ENCODE measurements around the gene RAI2.

RAI2 gene

GRCh38 chrX:17860811-17861488, at the start of gene RAI2:
Gene RAI2 (minus strand): TSS chrX:17861298. CDS start chrX:17802010, 59,288 bp downstream.
- DNase-seq (ENCODE audit: low read depth in 2 of 2), result no peak

- DNase-seq (ENCODE audit: low read depth in 2 of 2), result no peak
Observed at GRCh38 chrX:17888421-17888820, 27.3 kb upstream of the RAI2 start.

- no peak for DNase-seq (ENCODE audit: low read depth in 2 of 2)
Observed at GRCh38 chrX:17882680-17883079, 21.6 kb upstream of the RAI2 start.

GRCh38 chrX:17878028-17878670, 17.1 kb upstream of the RAI2 start:
- no peak for DNase-seq (ENCODE audit: low read depth in 2 of 2)

GRCh38 chrX:17876135-17876534, 15.0 kb upstream of the RAI2 start:
- DNase-seq (ENCODE audit: low read depth in 2 of 2), result no peak

GRCh38 chrX:17869580-17869979, 8.5 kb upstream of the RAI2 start:
- no peak for DNase-seq (ENCODE audit: low read depth in 2 of 2)

GRCh38 chrX:17861489-17862011, 452 bp upstream of the RAI2 start:
- no peak for DNase-seq (ENCODE audit: low read depth in 2 of 2)

- DNase-seq (ENCODE audit: low read depth in 2 of 2), result no peak
Observed at GRCh38 chrX:17860179-17860780, 818 bp downstream of the RAI2 start.

- no peak for DNase-seq (ENCODE audit: low read depth in 2 of 2)
Observed at GRCh38 chrX:17859609-17860178, 1.4 kb downstream of the RAI2 start.

- no peak for DNase-seq (ENCODE audit: low read depth in 2 of 2)
Observed at GRCh38 chrX:17854531-17854930, 6.6 kb downstream of the RAI2 start.

- no peak for DNase-seq (ENCODE audit: low read depth in 2 of 2)
Observed at GRCh38 chrX:17854069-17854468, 7.0 kb downstream of the RAI2 start.

GRCh38 chrX:17851874-17852273, 9.2 kb downstream of the RAI2 start:
- DNase-seq (ENCODE audit: low read depth in 2 of 2), result no peak

- DNase-seq (ENCODE audit: low read depth in 2 of 2), result no peak
Observed at GRCh38 chrX:17848545-17849265, 12.4 kb downstream of the RAI2 start.

GRCh38 chrX:17846045-17846444, 15.1 kb downstream of the RAI2 start:
- no peak for DNase-seq (ENCODE audit: low read depth in 2 of 2)

GRCh38 chrX:17844236-17844635, 16.9 kb downstream of the RAI2 start:
- no peak for DNase-seq (ENCODE audit: low read depth in 2 of 2)

- no peak for DNase-seq (ENCODE audit: low read depth in 2 of 2)
Observed at GRCh38 chrX:17842769-17843525, 18.2 kb downstream of the RAI2 start.

- no peak for DNase-seq (ENCODE audit: low read depth in 2 of 2)
Observed at GRCh38 chrX:17839269-17839668, 21.8 kb downstream of the RAI2 start.

- no peak for DNase-seq (ENCODE audit: low read depth in 2 of 2)
Observed at GRCh38 chrX:17836830-17837229, 24.3 kb downstream of the RAI2 start.

GRCh38 chrX:17833954-17834353, 27.1 kb downstream of the RAI2 start:
- no peak for DNase-seq (ENCODE audit: low read depth in 2 of 2)

GRCh38 chrX:17831255-17831654, 29.8 kb downstream of the RAI2 start:
- DNase-seq (ENCODE audit: low read depth in 2 of 2), result no peak

GRCh38 chrX:17830211-17830610, 30.9 kb downstream of the RAI2 start:
- DNase-seq (ENCODE audit: low read depth in 2 of 2), result no peak

Measured in fibroblast of skin of left biceps (primary cell).